Thyroid gland (tissue), 4 donors: ENCODE measurements around the gene VPS72.

Experiments used
- POLR2A ChIP-seq, 2 donors: fragments of 450-650 bp; IDR thresholded peaks; one replicate each; pipeline ENCODE4 v1.6.1; 2017; ENCODE audit warnings: antibody characterized with exemption in 2 of 2, mild to moderate bottlenecking in 2 of 2, moderate library complexity in 1 of 2
- TF ChIP-seq, protein P1 (sequence below), 6 experiments: fragments of 200-600 bp in 3 of 6; fragments of 450-650 bp in 3 of 6; sonication (generic) in 3 of 6; IDR thresholded peaks; one replicate each; pipeline ENCODE4 v1.5.1; 2016 to 2019; ENCODE audit warnings: antibody characterized with exemption in 6 of 6, mild to moderate bottlenecking in 2 of 6, inconsistent platforms in 1 of 6, moderate library complexity in 1 of 6

DNA sequence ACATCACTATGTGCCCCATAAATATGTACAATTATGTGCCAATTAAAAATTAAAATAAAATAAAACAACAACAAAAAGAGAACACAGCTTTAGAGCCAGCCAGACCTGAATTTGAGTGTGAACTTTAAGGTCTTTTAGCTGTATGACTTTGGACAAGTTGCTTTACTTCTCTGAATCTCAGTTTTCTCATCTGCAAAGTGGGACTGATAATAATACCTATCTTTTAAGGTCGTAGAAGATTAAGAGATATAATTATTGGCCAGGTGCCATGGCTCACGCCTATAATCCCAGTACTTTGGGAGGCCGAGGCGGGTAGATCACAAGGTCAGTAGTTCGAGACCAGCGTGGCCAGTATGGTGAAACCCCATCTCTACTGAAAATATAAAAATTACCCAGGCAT is 3.3 kb upstream of the VPS72 start:
- TF ChIP-seq, protein P1, sequence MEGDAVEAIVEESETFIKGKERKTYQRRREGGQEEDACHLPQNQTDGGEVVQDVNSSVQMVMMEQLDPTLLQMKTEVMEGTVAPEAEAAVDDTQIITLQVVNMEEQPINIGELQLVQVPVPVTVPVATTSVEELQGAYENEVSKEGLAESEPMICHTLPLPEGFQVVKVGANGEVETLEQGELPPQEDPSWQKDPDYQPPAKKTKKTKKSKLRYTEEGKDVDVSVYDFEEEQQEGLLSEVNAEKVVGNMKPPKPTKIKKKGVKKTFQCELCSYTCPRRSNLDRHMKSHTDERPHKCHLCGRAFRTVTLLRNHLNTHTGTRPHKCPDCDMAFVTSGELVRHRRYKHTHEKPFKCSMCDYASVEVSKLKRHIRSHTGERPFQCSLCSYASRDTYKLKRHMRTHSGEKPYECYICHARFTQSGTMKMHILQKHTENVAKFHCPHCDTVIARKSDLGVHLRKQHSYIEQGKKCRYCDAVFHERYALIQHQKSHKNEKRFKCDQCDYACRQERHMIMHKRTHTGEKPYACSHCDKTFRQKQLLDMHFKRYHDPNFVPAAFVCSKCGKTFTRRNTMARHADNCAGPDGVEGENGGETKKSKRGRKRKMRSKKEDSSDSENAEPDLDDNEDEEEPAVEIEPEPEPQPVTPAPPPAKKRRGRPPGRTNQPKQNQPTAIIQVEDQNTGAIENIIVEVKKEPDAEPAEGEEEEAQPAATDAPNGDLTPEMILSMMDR (IDR thresholded peaks at IDR 0.05), result no peak
- no peak for TF ChIP-seq POLR2A (IDR thresholded peaks at IDR 0.05)
